T-cell (primary cell): Measurements from ENCODE around the gene PPCS. TPM values are rescaled to one million over a fixed set of nuclear protein-coding genes. Genes with fewer than 3 reads are reported as not detected.

Experiments used
- ATAC-seq, 4 experiments: fragments of 200-7000 bp in 3 of 4; fragments of 150-1000 bp in 1 of 4; cut with Tn5 transposase; replicated peaks in 1 of 4; 1 replicate in 3 of 4; 2 replicates in 1 of 4; pipeline ENCODE4 v1.10.0; 2021; ENCODE audit warnings: moderate library complexity in 3 of 4, mild to moderate bottlenecking in 2 of 4, moderate number of reproducible peaks in 1 of 4
- CTCF ChIA-PET, 2 donors: fragments of 300-600 bp; sonication (Branson Sonifier 250); formaldehyde crosslinking; loops; one replicate each; lab custom pipeline; 2022; ENCODE audit warnings: antibody characterized with exemption in 2 of 2; lab: Charles Lee
- POLR2A ChIA-PET, 2 donors: fragments of 300-600 bp; sonication (Branson Sonifier 250); formaldehyde crosslinking; loops; one replicate each; lab custom pipeline; 2022; ENCODE audit warnings: antibody characterized with exemption in 2 of 2; lab: Charles Lee
- DNase-seq, 35 experiments: peaks; one replicate each; pipeline versions ENCODE4 v3.0.0 to v3.0.0-alpha.2; 2013 to 2023
- H3K27ac ChIP-seq: one replicate; pipeline ENCODE4 v1.5.1; 2013; ENCODE audit warnings: low read length
- H3K27me3 ChIP-seq, 2 experiments: replicated peaks in 1 of 2; 1 replicate in 1 of 2; 2 replicates in 1 of 2; pipeline versions ENCODE4 v1.6.1 to v1.7.0; 2013; ENCODE audit warnings: low read length in 1 of 2, mixed read lengths in 1 of 2; ENCODE audit not compliant: control insufficient read depth in 2 of 2, insufficient read depth in 2 of 2; ENCODE audit errors: extremely low read depth in 1 of 2
- H3K36me3 ChIP-seq, 2 donors: 1 replicate in 1 of 2; 2 replicates in 1 of 2; pipeline versions ENCODE4 v1.6.1 to v1.7.0; 2013; ENCODE audit warnings: low read length in 1 of 2; ENCODE audit not compliant: control insufficient read depth in 2 of 2, insufficient read depth in 1 of 2; ENCODE audit errors: extremely low read depth in 1 of 2
- H3K4me1 ChIP-seq, 2 experiments: 1 replicate in 1 of 2; 2 replicates in 1 of 2; pipeline versions ENCODE4 v1.6.1 to v1.7.0; 2013; ENCODE audit warnings: low read length in 2 of 2, mixed read lengths in 1 of 2; ENCODE audit not compliant: insufficient read depth in 2 of 2, control insufficient read depth in 1 of 2; ENCODE audit errors: extremely low read depth in 1 of 2
- H3K4me3 ChIP-seq, 2 donors: 1 replicate in 1 of 2; 2 replicates in 1 of 2; pipeline versions ENCODE4 v1.5.1 to v1.7.0; 2013; ENCODE audit warnings: mild to moderate bottlenecking in 2 of 2, low read length in 1 of 2, moderate library complexity in 1 of 2; ENCODE audit not compliant: control insufficient read depth in 1 of 2; ENCODE audit errors: extremely low read depth in 1 of 2
- H3K9me3 ChIP-seq: 2 replicates; pipeline ENCODE4 v1.7.0; 2013
- H3K27ac Mint-ChIP-seq, 2 donors: one replicate each; pipeline ENCODE4 v1.8.0; 2020 to 2021; ENCODE audit warnings: mild to moderate bottlenecking in 2 of 2, mixed read lengths in 2 of 2
- H3K27me3 Mint-ChIP-seq, 2 donors: one replicate each; pipeline ENCODE4 v1.8.0; 2021 to 2022; ENCODE audit warnings: mixed read lengths in 2 of 2
- H3K36me3 Mint-ChIP-seq: one replicate; pipeline ENCODE4 v1.8.0; 2021; ENCODE audit warnings: mixed read lengths
- H3K4me1 Mint-ChIP-seq, 3 donors: one replicate each; pipeline ENCODE4 v1.8.0; 2020 to 2022; ENCODE audit warnings: mixed read lengths in 3 of 3, mild to moderate bottlenecking in 1 of 3
- H3K4me3 Mint-ChIP-seq, 3 donors: one replicate each; pipeline ENCODE4 v1.8.0; 2020 to 2022; ENCODE audit warnings: mild to moderate bottlenecking in 3 of 3, mixed read lengths in 3 of 3, moderate library complexity in 3 of 3
- H3K9me3 Mint-ChIP-seq, 3 donors: one replicate each; pipeline ENCODE4 v1.8.0; 2020 to 2022; ENCODE audit warnings: mixed read lengths in 3 of 3
- WGBS: methylation state at CpG from one replicate; pipeline ENCODE4 v1.1.5; 2013; ENCODE audit warnings: missing lambda C conversion rate; ENCODE audit not compliant: insufficient coverage; 5-methylcytosine and 5-hydroxymethylcytosine counted together
- total RNA-seq, 35 experiments: library from RNA in 6 of 35; stranded (reverse) in 6 of 35; fragments of 120-200 nt in 1 of 35; gene quantifications; one replicate each; pipeline versions ENCODE4 v1.2.1 to v1.2.4 and lab custom pipeline; 2013 to 2026

The PPCS gene
- total RNA-seq, 5 donors from 2014 or later (not counting 1 experiment from before 2014, with no cell fraction given) = 47.4 to 63.4 (median 61.8) TPM

DNA sequence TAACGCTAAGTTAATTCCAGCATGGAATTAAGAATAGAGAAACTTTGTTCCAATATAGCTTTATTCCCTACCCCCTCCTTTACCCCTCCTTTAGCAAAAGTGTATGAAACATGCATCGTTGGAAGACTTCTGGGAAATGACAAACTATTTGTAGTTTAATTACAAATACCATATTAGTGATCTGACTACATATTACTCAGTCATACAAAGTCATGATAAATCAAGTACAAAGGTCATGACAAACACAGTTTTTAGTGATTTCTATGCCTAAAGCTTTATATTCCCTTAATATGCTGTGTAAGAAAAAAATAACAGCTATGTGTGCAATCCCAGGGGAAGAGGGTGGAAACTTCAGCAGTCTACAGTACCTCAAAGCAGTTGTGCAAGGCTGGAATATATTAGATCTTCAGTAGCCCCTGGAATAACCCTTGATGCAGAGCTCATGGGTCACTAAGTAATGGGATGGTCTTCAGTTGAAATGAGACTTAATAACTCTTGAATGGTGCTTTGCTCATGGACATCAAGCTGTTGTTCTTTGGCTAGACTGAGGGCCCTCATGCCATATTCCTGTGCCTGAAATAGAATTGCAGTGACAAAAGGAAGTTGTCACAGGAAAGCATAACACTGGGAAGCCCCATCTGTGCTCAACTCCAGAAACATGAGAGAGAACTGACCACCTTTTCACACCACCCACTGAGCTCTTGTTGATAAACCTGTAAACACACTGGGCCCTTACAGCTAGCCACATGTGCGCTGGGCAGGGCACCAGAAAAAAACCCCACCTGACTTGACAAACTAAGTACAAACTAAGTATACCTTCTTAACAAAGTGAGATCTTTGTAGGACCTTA is 25.8 kb upstream of the PPCS start:
- no peak overlapping the region for H3K27ac Mint-ChIP-seq
- Histone ChIP-seq H3K27ac (no peak overlapping the region), H3K4me1 (no peaks in the 10 kb centered on the region), H3K36me3 (no peaks in the 10 kb centered on the region), H3K4me3 (no peak overlapping the region), H3K9me3 (no peaks in the 10 kb centered on the region), H3K27me3 (no peaks in the 10 kb centered on the region)
- H3K27me3 Mint-ChIP-seq = peaks cover 0 to under 1% of the 10 kb centered on the region in 2 donors
- no peaks in the 10 kb centered on the region for H3K4me1 Mint-ChIP-seq
- no peak overlapping the region for H3K4me3 Mint-ChIP-seq
- 67% methylated on average over 1 of the region's 3 CpGs for WGBS
- no peaks in the 10 kb centered on the region for H3K9me3 Mint-ChIP-seq
- no peak for ATAC-seq
- ChIA-PET CTCF (no interaction called here), POLR2A (no interaction called here)
- DNase-seq = no peak
- H3K36me3 Mint-ChIP-seq = peaks cover 4% of the 10 kb centered on the region

DNA sequence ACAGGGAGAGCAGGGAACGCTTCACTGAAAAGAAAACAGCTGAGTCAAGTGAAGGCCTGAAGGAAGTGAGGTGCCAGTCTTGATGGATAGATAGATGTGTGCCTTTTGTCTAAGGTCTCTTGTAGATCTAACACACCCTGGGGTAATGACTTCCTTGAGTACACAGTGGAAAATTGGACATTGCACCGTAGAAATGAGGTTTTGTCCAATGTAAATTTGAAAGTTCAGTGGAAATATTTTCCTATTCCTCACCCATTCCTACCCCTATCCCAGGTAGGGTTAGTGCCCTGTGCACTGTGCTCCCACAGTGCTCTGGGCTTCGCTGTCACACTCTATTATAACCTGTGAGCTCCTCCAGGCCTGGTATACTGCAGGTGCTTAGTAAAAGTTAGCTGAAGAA is 24.8 kb upstream of the PPCS start:
- Mint-ChIP-seq H3K9me3 (no peaks in the 10 kb centered on the region), H3K4me3 (no peak overlapping the region), H3K36me3 (peaks cover 4% of the 10 kb centered on the region), H3K27ac (no peak overlapping the region), H3K4me1 (no peaks in the 10 kb centered on the region), H3K27me3 (no peaks in the 10 kb centered on the region)
- Histone ChIP-seq H3K36me3 (no peaks in the 10 kb centered on the region), H3K27me3 (no peaks in the 10 kb centered on the region), H3K9me3 (no peaks in the 10 kb centered on the region), H3K27ac (no peak overlapping the region), H3K4me3 (no peak overlapping the region), H3K4me1 (no peaks in the 10 kb centered on the region)
- POLR2A ChIA-PET = no interaction called here
- no peak for ATAC-seq
- no peak for DNase-seq
- 100% methylated on average over 1 of the region's 3 CpGs for WGBS
- CTCF ChIA-PET = no interaction called here

DNA sequence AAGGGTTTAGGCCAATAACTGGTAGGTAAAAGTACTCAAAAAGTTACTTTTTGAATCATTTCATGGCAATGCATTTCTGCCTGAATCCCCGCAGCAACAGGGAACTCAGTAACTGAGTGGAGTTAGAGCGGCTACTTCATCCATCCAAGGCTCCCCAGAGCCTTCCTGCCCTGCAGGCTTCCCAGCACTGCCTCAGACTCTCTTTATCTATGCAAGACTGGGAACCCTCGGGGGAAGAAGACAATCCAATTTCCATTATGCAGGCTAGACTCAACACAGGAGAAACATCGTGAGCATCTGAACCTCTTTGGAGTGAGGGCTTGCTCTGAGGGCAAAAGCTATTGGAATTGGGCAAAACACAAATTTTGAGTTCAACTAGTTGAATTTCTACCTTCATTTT is 23.6 kb upstream of the PPCS start:
- Histone ChIP-seq H3K27me3 (no peaks in the 10 kb centered on the region), H3K4me3 (no peak overlapping the region), H3K27ac (no peak overlapping the region), H3K9me3 (no peaks in the 10 kb centered on the region), H3K36me3 (no peaks in the 10 kb centered on the region), H3K4me1 (no peaks in the 10 kb centered on the region)
- Mint-ChIP-seq H3K4me3 (no peak overlapping the region), H3K27me3 (no peaks in the 10 kb centered on the region), H3K9me3 (no peaks in the 10 kb centered on the region), H3K36me3 (peaks cover 4% of the 10 kb centered on the region), H3K27ac (no peak overlapping the region), H3K4me1 (no peaks in the 10 kb centered on the region)
- DNase-seq = no peak
- POLR2A ChIA-PET = no interaction called here
- CTCF ChIA-PET = no interaction called here
- WGBS = 100% methylated on average over 2 of the region's 4 CpGs
- no peak for ATAC-seq

DNA sequence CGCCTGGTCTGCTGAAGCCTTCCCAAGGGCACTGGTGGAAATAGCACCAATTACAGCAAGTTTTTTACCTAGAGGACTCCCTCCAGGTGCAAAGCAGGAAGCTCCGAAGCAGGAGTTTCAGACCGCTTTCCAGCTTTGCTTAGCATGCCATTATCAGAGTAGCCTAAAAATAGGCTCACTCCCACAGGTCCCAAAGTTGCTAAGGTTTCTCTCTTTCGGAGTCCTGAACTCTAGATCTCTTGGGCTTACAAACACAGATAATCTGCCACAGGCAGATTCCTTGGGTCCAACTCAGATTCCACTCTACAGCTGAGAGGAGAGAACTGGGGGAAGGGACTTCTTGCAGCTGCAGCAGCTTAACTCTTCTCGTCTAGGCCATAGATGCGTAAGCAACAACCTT is 23.0 kb upstream of the PPCS start:
- no peaks in the 10 kb centered on the region for H3K4me1 Mint-ChIP-seq

DNA sequence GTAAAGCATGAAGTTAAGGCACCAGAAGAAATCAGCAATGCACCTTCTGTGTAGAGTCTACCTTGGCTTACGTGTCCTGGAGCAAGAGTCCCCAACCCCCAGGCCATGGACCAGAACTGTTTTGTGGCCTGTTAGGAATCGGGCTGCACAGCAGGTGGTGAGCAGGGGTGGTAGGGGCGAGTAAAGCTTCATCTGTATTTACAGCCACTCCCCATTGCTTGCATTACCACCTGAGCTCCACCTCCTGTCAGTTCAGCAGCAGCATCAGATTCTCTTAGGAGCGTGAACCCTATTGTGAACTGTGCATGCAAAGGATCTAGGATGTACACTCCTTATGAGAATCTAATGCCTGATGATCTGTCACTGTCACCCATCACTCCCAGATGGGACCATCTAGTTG is 22.0 kb upstream of the PPCS start:
- no peak overlapping the region for H3K27ac Mint-ChIP-seq
- H3K9me3 Mint-ChIP-seq = no peaks in the 10 kb centered on the region
- no peaks in the 10 kb centered on the region for H3K27me3 ChIP-seq
- H3K4me3 ChIP-seq = no peak overlapping the region
- ChIA-PET CTCF (no interaction called here), POLR2A (no interaction called here)
- no peaks in the 10 kb centered on the region for H3K4me1 ChIP-seq
- H3K27me3 Mint-ChIP-seq = no peaks in the 10 kb centered on the region
- H3K4me3 Mint-ChIP-seq = no peak overlapping the region
- peaks cover 4% of the 10 kb centered on the region for H3K36me3 Mint-ChIP-seq
- DNase-seq (no peak), ATAC-seq (no peak)
- H3K9me3 ChIP-seq = no peaks in the 10 kb centered on the region
- no peaks in the 10 kb centered on the region for H3K36me3 ChIP-seq
- WGBS = 100% methylated on average over 1 of the region's 4 CpGs
- no peak overlapping the region for H3K27ac ChIP-seq
- no peaks in the 10 kb centered on the region for H3K4me1 Mint-ChIP-seq

More for the DNA sequence above, 23.0 kb upstream of the PPCS start:
- H3K27ac Mint-ChIP-seq = no peak overlapping the region
- Histone ChIP-seq H3K36me3 (no peaks in the 10 kb centered on the region), H3K27ac (no peak overlapping the region), H3K4me3 (no peak overlapping the region), H3K9me3 (no peaks in the 10 kb centered on the region), H3K27me3 (no peaks in the 10 kb centered on the region), H3K4me1 (no peaks in the 10 kb centered on the region)
- H3K27me3 Mint-ChIP-seq = no peaks in the 10 kb centered on the region
- 92% methylated on average over 5 of the region's 6 CpGs for WGBS
- ChIA-PET POLR2A (interaction anchor here in 1 of 2 donors (0.6 kb wide), 1 partner anchor 183 kb away, joined by 6 read pairs; no protein-coding TSS in a partner anchor), CTCF (no interaction called here)
- ATAC-seq (no peak), DNase-seq (no peak)
- H3K36me3 Mint-ChIP-seq = peaks cover 4% of the 10 kb centered on the region
- H3K4me3 Mint-ChIP-seq = no peak overlapping the region
- H3K9me3 Mint-ChIP-seq = no peaks in the 10 kb centered on the region

DNA sequence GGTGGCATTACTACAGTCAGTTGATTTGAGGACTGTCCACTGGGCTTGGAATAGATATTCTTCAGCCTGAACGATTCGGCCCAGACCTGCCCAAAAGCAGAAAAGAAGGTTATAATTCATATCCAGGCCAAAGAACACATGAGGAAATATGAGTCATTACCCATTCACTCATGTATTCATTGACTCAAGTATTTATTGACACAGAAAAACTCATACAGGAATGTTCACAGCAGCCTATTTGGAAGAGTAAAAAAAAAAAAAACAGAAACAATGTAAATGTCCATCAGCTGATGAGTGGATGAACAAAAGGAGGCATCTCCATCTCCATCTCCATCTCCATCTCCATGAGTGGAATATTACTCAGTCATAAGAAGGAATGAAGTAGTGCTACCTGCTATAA is 16.4 kb upstream of the PPCS start:
- H3K4me1 ChIP-seq = no peaks in the 10 kb centered on the region
- peaks cover 3% of the 10 kb centered on the region for H3K36me3 Mint-ChIP-seq
- H3K4me3 ChIP-seq = no peak overlapping the region
- H3K27ac Mint-ChIP-seq = no peak overlapping the region
- H3K4me1 Mint-ChIP-seq = no peaks in the 10 kb centered on the region
- DNase-seq (no peak), ATAC-seq (no peak)
- ChIA-PET CTCF (no interaction called here), POLR2A (interaction anchor here in 1 of 2 donors (0.6 kb wide), 1 partner anchor 56 kb away, joined by 3 read pairs; no protein-coding TSS in a partner anchor)
- no peaks in the 10 kb centered on the region for H3K27me3 Mint-ChIP-seq
- H3K36me3 ChIP-seq = no peaks in the 10 kb centered on the region
- WGBS = 80% methylated on average over 2 of the region's 2 CpGs
- no peaks in the 10 kb centered on the region for H3K9me3 ChIP-seq
- no peak overlapping the region for H3K4me3 Mint-ChIP-seq
- H3K27ac ChIP-seq = no peak overlapping the region
- no peaks in the 10 kb centered on the region for H3K9me3 Mint-ChIP-seq
- H3K27me3 ChIP-seq = no peaks in the 10 kb centered on the region
